DOHH2 (cell line): ENCODE measurements around the gene TRIM66.

ENCODE experiments used
- CTCF ChIP-seq: fragments of 200-600 bp; sonication (generic); IDR thresholded peaks from one replicate; pipeline ENCODE4 v1.5.1; 2014; ENCODE audit warnings: antibody characterized with exemption, mild to moderate bottlenecking, low read depth, low read length; ENCODE audit not compliant: poor library complexity, severe bottlenecking
- EZH2phosphoT487 ChIP-seq: fragments of 200-600 bp; sonication (generic); IDR thresholded peaks from 2 replicates; pipeline ENCODE4 v1.6.1; 2017; ENCODE audit warnings: borderline replicate concordance, mild to moderate bottlenecking, antibody characterized with exemption, low read length, moderate library complexity, mixed read lengths

GRCh38 chr11:8652140-8652539, 30.3 kb downstream of the TRIM66 start:
- TF ChIP-seq CTCF: no peak
- TF ChIP-seq EZH2phosphoT487: no peak
